Measurements from ENCODE around the gene FAM221A. TPM values are rescaled to one million over a fixed set of nuclear protein-coding genes. Genes with fewer than 3 reads are reported as not detected.

Gene FAM221A
- total and polyA plus RNA-seq, 9 of the 15 experiments (the other 6 are each of a cell fraction or from before 2014, with no cell fraction given), result not detected

DNA sequence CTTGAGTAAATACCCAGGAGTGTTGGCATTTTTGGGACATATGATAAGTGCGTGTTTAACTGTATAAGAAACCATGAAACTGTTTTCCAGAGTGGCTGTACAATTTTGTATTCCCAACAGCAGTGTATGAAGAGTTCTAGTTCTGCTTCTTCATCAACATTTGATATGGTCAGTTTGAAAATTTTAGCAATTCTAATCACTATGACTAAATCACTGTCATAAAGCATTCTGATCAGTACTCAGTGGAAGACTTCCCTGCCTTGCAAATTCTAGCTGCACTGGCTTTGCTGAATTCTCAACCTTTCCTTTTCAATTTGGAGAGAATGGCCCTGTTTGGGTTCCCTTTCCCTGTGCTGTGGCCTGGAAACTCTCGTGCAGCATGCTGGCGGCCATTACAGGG is 18.6 kb upstream of the FAM221A start:
- 3% methylated on average over 3 of the region's 3 CpGs for WGBS (ENCODE audit: insufficient coverage, low coverage, missing lambda C conversion rate)
- Histone ChIP-seq H3K27ac (ENCODE audit: extremely low read depth, low read depth, low read length) (no peak overlapping the region), H3K4me2 (ENCODE audit: insufficient read depth, low read length) (no peak overlapping the region), H3K9ac (ENCODE audit: insufficient read depth in 1 of 2, low read depth in 2 of 2, low read length in 2 of 2) (no peak overlapping the region), H3K4me1 (replicated peaks in 1 of 2; ENCODE audit: control insufficient read depth in 2 of 2, insufficient read depth in 2 of 2, low read length in 2 of 2) (no peaks in the 10 kb centered on the region), H4K20me1 (replicated peaks; ENCODE audit: control insufficient read depth, insufficient read depth, low read length) (no peaks in the 10 kb centered on the region), H3K9me1 (ENCODE audit: control insufficient read depth, insufficient read depth, low read length) (no peaks in the 10 kb centered on the region), H2AFZ (ENCODE audit: low read depth, low read length) (no peak overlapping the region), H3K27me3 (ENCODE audit: control insufficient read depth in 2 of 2, insufficient read depth in 2 of 2, low read length in 2 of 2) (no peaks in the 10 kb centered on the region; a peak in 3 of 5 replicates), H3K4me3 (no peak overlapping the region), H3K36me3 (ENCODE audit: control insufficient read depth, insufficient read depth, low read length) (no peaks in the 10 kb centered on the region), H3K9me3 (replicated peaks; ENCODE audit: control insufficient read depth, insufficient read depth, low read depth, low read length) (peaks cover 3% of the 10 kb centered on the region; the same call in 1 of the 2 replicates), H3K79me2 (ENCODE audit: control insufficient read depth, insufficient read depth, low read length) (no peaks in the 10 kb centered on the region)
- in situ Hi-C loops (cut with MboI) (no loop called here), intact Hi-C loops (cut with micrococcal nuclease) (no loop called here)
- no TSS peak for BruUV-seq (replicated peaks)
- TF ChIP-seq CBFB (CRISPR knock-in tag; IDR thresholded peaks at IDR 0.05) (no peak), STAT5B (CRISPR knock-in tag; IDR thresholded peaks at IDR 0.05) (no peak), TBL1XR1 (IDR thresholded peaks at IDR 0.05; ENCODE audit: low read length in 2 of 2) (no peak)
- TF ChIP-seq, protein P1, sequence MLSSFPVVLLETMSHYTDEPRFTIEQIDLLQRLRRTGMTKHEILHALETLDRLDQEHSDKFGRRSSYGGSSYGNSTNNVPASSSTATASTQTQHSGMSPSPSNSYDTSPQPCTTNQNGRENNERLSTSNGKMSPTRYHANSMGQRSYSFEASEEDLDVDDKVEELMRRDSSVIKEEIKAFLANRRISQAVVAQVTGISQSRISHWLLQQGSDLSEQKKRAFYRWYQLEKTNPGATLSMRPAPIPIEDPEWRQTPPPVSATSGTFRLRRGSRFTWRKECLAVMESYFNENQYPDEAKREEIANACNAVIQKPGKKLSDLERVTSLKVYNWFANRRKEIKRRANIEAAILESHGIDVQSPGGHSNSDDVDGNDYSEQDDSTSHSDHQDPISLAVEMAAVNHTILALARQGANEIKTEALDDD (IDR thresholded peaks at IDR 0.05), result no peak
- TF ChIP-seq, protein P2, sequence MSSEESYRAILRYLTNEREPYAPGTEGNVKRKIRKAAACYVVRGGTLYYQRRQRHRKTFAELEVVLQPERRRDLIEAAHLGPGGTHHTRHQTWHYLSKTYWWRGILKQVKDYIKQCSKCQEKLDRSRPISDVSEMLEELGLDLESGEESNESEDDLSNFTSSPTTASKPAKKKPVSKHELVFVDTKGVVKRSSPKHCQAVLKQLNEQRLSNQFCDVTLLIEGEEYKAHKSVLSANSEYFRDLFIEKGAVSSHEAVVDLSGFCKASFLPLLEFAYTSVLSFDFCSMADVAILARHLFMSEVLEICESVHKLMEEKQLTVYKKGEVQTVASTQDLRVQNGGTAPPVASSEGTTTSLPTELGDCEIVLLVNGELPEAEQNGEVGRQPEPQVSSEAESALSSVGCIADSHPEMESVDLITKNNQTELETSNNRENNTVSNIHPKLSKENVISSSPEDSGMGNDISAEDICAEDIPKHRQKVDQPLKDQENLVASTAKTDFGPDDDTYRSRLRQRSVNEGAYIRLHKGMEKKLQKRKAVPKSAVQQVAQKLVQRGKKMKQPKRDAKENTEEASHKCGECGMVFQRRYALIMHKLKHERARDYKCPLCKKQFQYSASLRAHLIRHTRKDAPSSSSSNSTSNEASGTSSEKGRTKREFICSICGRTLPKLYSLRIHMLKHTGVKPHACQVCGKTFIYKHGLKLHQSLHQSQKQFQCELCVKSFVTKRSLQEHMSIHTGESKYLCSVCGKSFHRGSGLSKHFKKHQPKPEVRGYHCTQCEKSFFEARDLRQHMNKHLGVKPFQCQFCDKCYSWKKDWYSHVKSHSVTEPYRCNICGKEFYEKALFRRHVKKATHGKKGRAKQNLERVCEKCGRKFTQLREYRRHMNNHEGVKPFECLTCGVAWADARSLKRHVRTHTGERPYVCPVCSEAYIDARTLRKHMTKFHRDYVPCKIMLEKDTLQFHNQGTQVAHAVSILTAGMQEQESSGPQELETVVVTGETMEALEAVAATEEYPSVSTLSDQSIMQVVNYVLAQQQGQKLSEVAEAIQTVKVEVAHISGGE (CRISPR knock-in tag; IDR thresholded peaks at IDR 0.05), result no peak
- ATAC-seq (no peak), FAIRE-seq (no peak), DNase-seq (ENCODE audit: extremely low read depth in 1 of 4, low spot score in 3 of 4) (no peak)
- CTCF ChIA-PET (ENCODE audit: low intra/inter-chr PET ratio), result no interaction called here
- POLR2A ChIA-PET, result interaction anchor here (1.7 kb wide), 1 partner anchor 14 kb away, joined by 5 read pairs; no protein-coding TSS in a partner anchor

All from K562 (cell line).